MM.1S (cell line): ENCODE data around the gene CHGA.

ENCODE experiments used
- EZH2 ChIP-seq: fragments of 300-600 bp; sonication (generic); optimal IDR thresholded peaks from 2 replicates; pipeline ENCODE3; 2017; ENCODE audit warnings: low read depth, mild to moderate bottlenecking, antibody characterized with exemption, low read length, mixed read lengths
- TF ChIP-seq, protein P1 (sequence below): fragments of 300-600 bp; sonication (generic); IDR thresholded peaks from 2 replicates; pipeline ENCODE4 v1.5.1; 2016; ENCODE audit warnings: antibody characterized with exemption, low read length, mixed read lengths

DNA sequence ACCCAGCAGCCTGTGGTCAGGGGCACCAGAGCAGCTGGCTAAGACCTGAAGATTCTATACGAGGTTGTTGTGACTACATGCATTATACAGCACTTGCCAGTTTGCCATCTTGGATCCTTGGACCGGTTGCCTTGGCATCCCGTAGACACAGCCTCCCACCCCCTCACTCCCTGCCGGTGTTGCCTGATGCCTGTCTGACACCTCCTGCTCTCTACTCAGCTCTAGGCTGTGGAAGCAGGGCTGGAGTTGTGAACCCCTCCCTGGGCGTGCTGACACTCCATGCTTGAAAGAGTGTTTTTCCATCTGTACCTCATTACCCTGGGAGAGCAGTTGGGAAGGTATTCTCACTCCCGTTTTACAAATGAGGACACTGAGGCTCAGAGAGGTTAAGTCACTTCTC, 2.5 kb downstream of the CHGA start:
- TF ChIP-seq, protein P1, sequence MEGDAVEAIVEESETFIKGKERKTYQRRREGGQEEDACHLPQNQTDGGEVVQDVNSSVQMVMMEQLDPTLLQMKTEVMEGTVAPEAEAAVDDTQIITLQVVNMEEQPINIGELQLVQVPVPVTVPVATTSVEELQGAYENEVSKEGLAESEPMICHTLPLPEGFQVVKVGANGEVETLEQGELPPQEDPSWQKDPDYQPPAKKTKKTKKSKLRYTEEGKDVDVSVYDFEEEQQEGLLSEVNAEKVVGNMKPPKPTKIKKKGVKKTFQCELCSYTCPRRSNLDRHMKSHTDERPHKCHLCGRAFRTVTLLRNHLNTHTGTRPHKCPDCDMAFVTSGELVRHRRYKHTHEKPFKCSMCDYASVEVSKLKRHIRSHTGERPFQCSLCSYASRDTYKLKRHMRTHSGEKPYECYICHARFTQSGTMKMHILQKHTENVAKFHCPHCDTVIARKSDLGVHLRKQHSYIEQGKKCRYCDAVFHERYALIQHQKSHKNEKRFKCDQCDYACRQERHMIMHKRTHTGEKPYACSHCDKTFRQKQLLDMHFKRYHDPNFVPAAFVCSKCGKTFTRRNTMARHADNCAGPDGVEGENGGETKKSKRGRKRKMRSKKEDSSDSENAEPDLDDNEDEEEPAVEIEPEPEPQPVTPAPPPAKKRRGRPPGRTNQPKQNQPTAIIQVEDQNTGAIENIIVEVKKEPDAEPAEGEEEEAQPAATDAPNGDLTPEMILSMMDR: no peak
- no peak for TF ChIP-seq EZH2
